GM12872 (cell line): Measurements from ENCODE around the gene MKRN2.

Experiments
- TF ChIP-seq, protein P1 (sequence below): IDR thresholded peaks from 3 replicates; pipeline ENCODE4 v1.5.1; 2011; ENCODE audit warnings: low read depth, mild to moderate bottlenecking, low read length, moderate library complexity; ENCODE audit not compliant: insufficient read depth

MKRN2 gene

DNA sequence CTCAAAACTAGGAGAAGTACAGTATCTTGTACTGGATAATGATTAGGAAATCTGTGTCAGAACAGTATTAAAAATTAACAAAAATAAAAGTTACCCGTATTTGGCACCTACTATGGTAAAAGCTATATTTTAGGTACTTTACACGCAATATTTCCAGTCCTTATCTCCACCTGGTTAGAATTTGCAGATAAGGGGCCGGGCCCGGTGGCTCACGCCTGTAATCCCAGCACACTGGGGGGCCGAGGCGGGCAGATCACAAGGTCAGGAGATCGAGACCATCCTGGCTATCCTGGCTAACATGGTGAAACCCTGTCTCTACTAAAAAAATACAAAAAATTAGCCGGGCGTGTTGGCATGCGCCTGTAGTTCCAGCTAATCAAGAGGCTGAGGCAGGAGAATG, 40.0 kb upstream of the MKRN2 start:
- TF ChIP-seq, protein P1, sequence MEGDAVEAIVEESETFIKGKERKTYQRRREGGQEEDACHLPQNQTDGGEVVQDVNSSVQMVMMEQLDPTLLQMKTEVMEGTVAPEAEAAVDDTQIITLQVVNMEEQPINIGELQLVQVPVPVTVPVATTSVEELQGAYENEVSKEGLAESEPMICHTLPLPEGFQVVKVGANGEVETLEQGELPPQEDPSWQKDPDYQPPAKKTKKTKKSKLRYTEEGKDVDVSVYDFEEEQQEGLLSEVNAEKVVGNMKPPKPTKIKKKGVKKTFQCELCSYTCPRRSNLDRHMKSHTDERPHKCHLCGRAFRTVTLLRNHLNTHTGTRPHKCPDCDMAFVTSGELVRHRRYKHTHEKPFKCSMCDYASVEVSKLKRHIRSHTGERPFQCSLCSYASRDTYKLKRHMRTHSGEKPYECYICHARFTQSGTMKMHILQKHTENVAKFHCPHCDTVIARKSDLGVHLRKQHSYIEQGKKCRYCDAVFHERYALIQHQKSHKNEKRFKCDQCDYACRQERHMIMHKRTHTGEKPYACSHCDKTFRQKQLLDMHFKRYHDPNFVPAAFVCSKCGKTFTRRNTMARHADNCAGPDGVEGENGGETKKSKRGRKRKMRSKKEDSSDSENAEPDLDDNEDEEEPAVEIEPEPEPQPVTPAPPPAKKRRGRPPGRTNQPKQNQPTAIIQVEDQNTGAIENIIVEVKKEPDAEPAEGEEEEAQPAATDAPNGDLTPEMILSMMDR = no peak

DNA sequence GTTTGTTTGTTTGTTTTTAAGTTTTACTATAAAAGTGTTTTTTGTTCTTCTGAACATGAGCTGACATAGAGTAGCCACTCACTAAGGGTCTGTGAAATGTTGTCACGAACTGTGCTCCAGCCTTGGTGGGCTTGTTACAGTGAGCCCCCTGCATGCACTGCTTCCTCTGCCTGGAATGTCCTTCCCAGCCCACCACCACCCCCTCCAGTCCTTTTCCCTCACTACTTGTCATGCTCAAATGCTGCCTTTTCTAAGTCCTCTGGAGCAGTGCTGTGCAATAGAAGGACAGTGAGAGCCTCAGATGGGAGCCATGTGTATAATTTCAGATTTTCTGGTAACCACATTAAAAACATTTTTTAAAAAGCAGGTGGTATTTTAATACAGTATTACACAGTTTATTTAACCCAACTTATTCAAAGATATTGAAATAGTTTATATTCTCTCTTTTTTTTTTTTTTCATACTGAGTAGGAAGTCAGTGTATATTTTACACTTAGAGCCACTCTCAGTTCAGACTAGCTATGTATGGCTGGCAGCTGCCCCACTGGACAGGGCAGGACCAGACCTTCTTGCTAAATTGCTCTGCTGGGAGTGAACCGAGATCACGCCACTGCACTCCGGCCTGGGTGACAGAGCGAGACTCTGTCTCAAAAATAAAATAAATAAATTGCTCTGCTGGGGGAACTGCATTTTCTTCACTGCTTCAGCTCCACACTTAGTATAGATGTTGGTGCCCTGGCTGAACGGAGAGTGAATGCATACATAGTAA, 38.4 kb upstream of the MKRN2 start:
- TF ChIP-seq, protein P1 = no peak

DNA sequence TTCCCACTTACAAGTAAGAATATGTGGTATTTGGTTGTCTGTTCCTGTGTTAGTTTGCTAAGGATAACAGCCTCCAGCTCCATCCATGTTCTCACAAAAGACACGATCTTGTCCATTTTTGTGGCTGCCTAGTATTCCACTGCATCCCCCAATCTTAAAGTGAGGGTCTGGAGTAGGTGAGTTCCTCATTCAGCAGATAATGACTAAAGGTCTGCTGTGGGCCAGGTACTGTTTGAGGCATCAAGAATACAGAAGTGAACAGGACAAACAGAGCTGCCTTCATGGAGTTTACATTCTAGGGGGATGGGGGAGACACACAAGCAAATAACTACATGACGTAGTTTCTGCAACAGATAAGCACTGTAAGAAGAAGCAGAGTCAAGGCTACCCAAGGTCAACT, 35.9 kb upstream of the MKRN2 start:
- TF ChIP-seq, protein P1 = no peak

DNA sequence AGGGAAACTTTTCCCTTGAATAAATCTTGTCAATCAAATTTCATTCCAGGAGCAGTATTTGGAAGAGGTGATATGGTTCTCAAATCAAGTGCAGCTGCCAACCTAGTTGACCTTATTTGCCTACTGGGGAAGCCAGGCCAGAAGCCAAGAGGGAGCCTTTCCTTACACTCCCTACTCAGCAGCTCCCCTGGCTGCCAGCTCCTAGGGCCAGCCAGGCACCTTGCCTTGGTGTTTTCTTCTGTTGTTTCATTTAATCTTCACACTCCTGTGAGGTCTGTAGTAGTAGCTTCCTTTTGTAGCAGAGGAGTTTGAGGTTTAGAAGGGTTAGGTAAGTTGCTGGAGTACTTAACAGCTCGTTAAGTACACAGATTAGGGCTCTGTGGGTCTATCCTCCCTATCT, 34.2 kb upstream of the MKRN2 start:
- TF ChIP-seq, protein P1 = no peak

DNA sequence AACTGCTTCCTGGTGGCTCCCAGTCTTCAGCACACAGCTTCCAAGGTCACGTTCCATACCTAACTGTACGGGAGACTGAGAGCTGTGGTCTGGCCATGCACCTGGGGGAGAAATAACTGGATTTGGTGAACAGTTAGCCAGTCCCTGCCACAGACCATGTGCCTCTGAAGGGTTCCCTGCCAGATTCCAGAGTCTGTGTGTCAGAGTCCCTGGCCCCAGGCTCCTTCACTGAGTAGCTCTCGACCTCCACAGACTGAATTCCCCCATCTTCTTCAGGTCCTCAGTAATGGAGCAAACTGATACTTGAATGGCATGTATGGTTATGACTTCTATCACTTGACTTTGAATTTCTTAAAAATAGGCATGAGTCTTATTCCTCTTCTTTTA, 29.1 kb upstream of the MKRN2 start:
- TF ChIP-seq, protein P1 = no peak

DNA sequence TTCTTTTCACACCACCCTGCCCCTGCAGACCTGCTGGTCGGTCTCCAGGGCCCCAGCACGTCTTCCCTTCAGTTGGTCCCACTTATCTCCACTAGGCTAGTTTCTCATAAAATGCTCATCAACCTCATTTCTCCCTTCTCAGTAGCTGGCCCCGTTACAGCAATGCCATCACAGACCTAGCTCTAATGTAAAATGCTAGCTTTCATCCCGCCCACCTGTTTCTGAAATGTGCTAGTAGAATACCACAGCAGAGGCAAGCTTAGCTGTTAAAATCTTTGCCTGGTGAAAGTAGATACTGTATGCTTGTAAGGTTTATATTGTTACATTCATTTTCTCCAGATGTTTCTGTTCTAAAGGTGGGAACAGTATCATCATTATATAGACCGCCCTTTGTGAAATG, 24.7 kb upstream of the MKRN2 start:
- TF ChIP-seq, protein P1 = no peak

DNA sequence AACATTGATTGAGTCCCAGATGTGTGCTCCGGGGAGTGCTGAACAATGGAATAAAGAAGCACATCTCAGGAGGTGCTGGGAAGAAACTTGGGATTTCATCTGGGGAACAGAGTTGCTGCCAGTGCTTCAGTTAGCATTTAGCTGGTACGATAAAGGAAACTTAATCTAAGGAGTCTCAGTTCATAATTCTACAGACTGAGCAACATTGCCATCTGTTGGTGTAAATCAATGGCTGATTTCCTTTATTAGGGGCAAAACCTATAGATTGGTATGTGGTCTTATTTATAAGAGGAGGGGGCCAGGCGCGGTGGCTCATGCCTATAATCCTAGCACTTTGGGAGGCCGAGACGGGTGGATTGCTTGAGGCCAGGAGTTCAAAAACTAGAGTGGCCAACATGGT, 20.5 kb upstream of the MKRN2 start:
- TF ChIP-seq, protein P1 = no peak
